ENCODE results near the gene DOK4.

Gene DOK4

GRCh38 chr16:57462978-57463362, 23.3 kb downstream of the DOK4 start:
- H3K27me3 ChIP-seq: no peaks in the 10 kb centered on the region
- H3K27ac ChIP-seq: peak overlapping the region; percentile 92 to 93
- peak overlapping the region; percentile 89 to 94 for H3K4me3 ChIP-seq
- no peaks in the 10 kb centered on the region for H3K9me3 ChIP-seq
- TF ChIP-seq, protein P1, sequence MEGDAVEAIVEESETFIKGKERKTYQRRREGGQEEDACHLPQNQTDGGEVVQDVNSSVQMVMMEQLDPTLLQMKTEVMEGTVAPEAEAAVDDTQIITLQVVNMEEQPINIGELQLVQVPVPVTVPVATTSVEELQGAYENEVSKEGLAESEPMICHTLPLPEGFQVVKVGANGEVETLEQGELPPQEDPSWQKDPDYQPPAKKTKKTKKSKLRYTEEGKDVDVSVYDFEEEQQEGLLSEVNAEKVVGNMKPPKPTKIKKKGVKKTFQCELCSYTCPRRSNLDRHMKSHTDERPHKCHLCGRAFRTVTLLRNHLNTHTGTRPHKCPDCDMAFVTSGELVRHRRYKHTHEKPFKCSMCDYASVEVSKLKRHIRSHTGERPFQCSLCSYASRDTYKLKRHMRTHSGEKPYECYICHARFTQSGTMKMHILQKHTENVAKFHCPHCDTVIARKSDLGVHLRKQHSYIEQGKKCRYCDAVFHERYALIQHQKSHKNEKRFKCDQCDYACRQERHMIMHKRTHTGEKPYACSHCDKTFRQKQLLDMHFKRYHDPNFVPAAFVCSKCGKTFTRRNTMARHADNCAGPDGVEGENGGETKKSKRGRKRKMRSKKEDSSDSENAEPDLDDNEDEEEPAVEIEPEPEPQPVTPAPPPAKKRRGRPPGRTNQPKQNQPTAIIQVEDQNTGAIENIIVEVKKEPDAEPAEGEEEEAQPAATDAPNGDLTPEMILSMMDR (IDR thresholded peaks at IDR 0.05): no peak
- intact Hi-C loops (cut with DNase I; ENCODE audit: low total_unique reads): no loop called here
- H3K4me1 ChIP-seq: peaks cover 0 to 25% (median 20%) of the 10 kb centered on the region in 4 donors
- DNase-seq: no peak
- peaks cover 25 to 67% (median 47%) of the 10 kb centered on the region in 3 donors for H3K36me3 ChIP-seq

- peaks cover 0 to 25% (median 20%) of the 10 kb centered on the region in 4 donors for H3K4me1 ChIP-seq
- peak; percentile 86 to 90 for DNase-seq
- H3K9me3 ChIP-seq: no peaks in the 10 kb centered on the region
- H3K36me3 ChIP-seq: peaks cover 25 to 68% (median 47%) of the 10 kb centered on the region in 3 donors
- H3K27me3 ChIP-seq: no peaks in the 10 kb centered on the region
- TF ChIP-seq, protein P1 (IDR thresholded peaks at IDR 0.05): peak; percentile 96 to 98
- intact Hi-C loops (cut with DNase I; ENCODE audit: low total_unique reads): no loop called here
- peak within 1 kb of the TSS; percentile 89 to 94 for H3K4me3 ChIP-seq
- H3K27ac ChIP-seq: peak within 1 kb of the TSS; percentile 92 to 93
Measured at GRCh38 chr16:57462209-57462977, 23.9 kb downstream of the DOK4 start, which contains the start of gene POLR2C. TSS of gene POLR2C (plus strand) at chr16:57462679. CDS start at chr16:57462725, 46 bp downstream.

- H3K9me3 ChIP-seq: no peaks in the 10 kb centered on the region
- no peak overlapping the region for H3K27ac ChIP-seq
- peaks cover 0 to 9% (median 7%) of the 10 kb centered on the region in 4 donors for H3K4me1 ChIP-seq
- H3K4me3 ChIP-seq: no peak overlapping the region
- H3K36me3 ChIP-seq: peaks cover 28 to 64% (median 46%) of the 10 kb centered on the region in 3 donors
- intact Hi-C loops (cut with DNase I; ENCODE audit: low total_unique reads): no loop called here
- H3K27me3 ChIP-seq: no peaks in the 10 kb centered on the region
- no peak for DNase-seq
- TF ChIP-seq, protein P1 (IDR thresholded peaks at IDR 0.05): no peak
Measured at GRCh38 chr16:57452021-57452420, 34.3 kb downstream of the DOK4 start.

GRCh38 chr16:57447186-57447962, 38.9 kb downstream of the DOK4 start, which contains the start of the genes CIAPIN1 and COQ9:
TSS of gene CIAPIN1 (minus strand) at chr16:57447385. CDS start at chr16:57440928, 6,457 bp downstream.
TSS of gene COQ9 (plus strand) at chr16:57447479. CDS start at chr16:57447506, 27 bp downstream.
- DNase-seq: peak; percentile 93 to 96
- H3K9me3 ChIP-seq: no peaks in the 10 kb centered on the region
- TF ChIP-seq, protein P1 (IDR thresholded peaks at IDR 0.05): no peak
- intact Hi-C loops (cut with DNase I; ENCODE audit: low total_unique reads): no loop called here
- H3K36me3 ChIP-seq: peaks cover 6 to 18% (median 7%) of the 10 kb centered on the region in 3 donors
- peak within 1 kb of the TSS; percentile 87 to 93 for H3K27ac ChIP-seq
- peaks cover 0 to 27% (median 14%) of the 10 kb centered on the region in 4 donors for H3K4me1 ChIP-seq
- peak within 1 kb of the TSS; percentile 90 to 98 for H3K4me3 ChIP-seq
- H3K27me3 ChIP-seq: no peaks in the 10 kb centered on the region

GRCh38 chr16:57446531-57447185, 39.6 kb downstream of the DOK4 start:
- Histone ChIP-seq H3K4me3 (peak overlapping the region; percentile 90 to 98), H3K9me3 (no peaks in the 10 kb centered on the region), H3K27me3 (no peaks in the 10 kb centered on the region), H3K27ac (peak overlapping the region; percentile 87 to 93), H3K4me1 (peaks cover 0 to 27% (median 14%) of the 10 kb centered on the region in 4 donors), H3K36me3 (peaks cover 0 to 11% (median 5%) of the 10 kb centered on the region in 3 donors)
- DNase-seq: peak in 1 of 2 donors; percentile 37
- TF ChIP-seq, protein P1 (IDR thresholded peaks at IDR 0.05): no peak
- intact Hi-C loops (cut with DNase I; ENCODE audit: low total_unique reads): no loop called here
